Activated T-cell treated with anti-CD3 and anti-CD28 coated beads for 24 hours (primary cell): Measurements from ENCODE around the gene PLXDC1.

Experiments
- DNase-seq: peaks from one replicate; pipeline ENCODE4 v3.0.0-alpha.2; 2020; ENCODE audit warnings: low read depth

PLXDC1 gene

GRCh38 chr17:39014044-39014794, 137.2 kb downstream of the PLXDC1 start:
- DNase-seq = no peak
